A673 (cell line): Measurements from ENCODE around the gene HM13.

Source experiments
- CTCF ChIP-seq: fragments of 300-800, 200-600 bp; sonication (generic); conservative IDR thresholded peaks from 2 replicates; pipeline ENCODE4 v1.5.1; 2017; ENCODE audit warnings: low read depth, mild to moderate bottlenecking, antibody characterized with exemption, low read length, moderate library complexity, mixed read lengths
- EZH2 ChIP-seq: fragments of 200-600 bp; sonication (generic); IDR thresholded peaks from 2 replicates; pipeline ENCODE4 v1.6.1; 2017; ENCODE audit warnings: borderline replicate concordance, low read depth, mild to moderate bottlenecking, mixed read lengths, antibody characterized with exemption, low read length; ENCODE audit not compliant: poor library complexity, severe bottlenecking

GRCh38 chr20:31595654-31596411 lies 81.6 kb downstream of the HM13 start:
- TF ChIP-seq CTCF = no peak
- TF ChIP-seq EZH2 = no peak
